GM20000 (cell line): Measurements from ENCODE around the gene SOCS1.

Experiments
- DNase-seq: peaks from one replicate; pipeline ENCODE4 v3.0.0; 2012; ENCODE audit warnings: low spot score
- TF ChIP-seq, protein P1 (sequence below): IDR thresholded peaks from 2 replicates; pipeline ENCODE4 v1.5.1; 2012; ENCODE audit warnings: mild to moderate bottlenecking, control low read depth; ENCODE audit errors: extremely low read depth, missing control alignments

The SOCS1 gene

GRCh38 chr16:11250786-11251524 lies 5.0 kb downstream of the SOCS1 start:
- DNase-seq = no peak
- TF ChIP-seq, protein P1, sequence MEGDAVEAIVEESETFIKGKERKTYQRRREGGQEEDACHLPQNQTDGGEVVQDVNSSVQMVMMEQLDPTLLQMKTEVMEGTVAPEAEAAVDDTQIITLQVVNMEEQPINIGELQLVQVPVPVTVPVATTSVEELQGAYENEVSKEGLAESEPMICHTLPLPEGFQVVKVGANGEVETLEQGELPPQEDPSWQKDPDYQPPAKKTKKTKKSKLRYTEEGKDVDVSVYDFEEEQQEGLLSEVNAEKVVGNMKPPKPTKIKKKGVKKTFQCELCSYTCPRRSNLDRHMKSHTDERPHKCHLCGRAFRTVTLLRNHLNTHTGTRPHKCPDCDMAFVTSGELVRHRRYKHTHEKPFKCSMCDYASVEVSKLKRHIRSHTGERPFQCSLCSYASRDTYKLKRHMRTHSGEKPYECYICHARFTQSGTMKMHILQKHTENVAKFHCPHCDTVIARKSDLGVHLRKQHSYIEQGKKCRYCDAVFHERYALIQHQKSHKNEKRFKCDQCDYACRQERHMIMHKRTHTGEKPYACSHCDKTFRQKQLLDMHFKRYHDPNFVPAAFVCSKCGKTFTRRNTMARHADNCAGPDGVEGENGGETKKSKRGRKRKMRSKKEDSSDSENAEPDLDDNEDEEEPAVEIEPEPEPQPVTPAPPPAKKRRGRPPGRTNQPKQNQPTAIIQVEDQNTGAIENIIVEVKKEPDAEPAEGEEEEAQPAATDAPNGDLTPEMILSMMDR = no peak

DNA sequence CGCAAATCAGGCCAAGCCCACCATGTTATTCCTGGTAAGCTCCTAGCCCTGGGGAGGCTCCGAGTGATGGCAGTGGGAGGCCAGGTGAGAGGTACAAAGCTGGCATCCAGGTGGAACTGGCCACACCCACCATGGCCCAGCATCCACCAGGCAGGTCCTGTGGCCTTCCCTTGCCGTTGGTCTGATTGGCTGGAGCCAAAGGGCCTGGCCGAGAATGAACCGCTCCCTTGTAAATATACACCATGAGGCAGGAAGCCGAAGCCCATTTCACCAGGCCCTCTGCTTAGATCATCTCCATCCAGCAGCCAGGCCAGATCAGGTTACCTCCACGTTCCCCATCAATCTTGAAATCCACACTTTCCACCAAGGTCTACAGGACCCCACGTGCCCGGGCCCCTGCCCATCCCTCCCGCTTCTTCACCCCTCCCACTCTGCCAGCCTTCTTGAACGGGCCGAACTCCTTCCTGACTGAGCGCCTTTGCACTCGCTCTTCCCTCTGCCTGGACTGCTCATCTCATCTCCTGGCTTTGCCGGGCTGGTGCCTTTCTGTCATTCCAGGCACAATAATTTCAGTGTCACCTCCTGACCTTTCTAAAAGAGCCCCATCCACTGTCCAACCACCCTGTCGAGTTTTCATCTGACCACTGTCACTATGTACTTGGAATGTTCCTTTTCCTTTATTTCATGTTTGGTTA lies 5.8 kb downstream of the SOCS1 start:
- no peak for DNase-seq
- TF ChIP-seq, protein P1 = no peak

- TF ChIP-seq, protein P1 = no peak
- no peak for DNase-seq
Observed at GRCh38 chr16:11249233-11250061, 6.6 kb downstream of the SOCS1 start.

- TF ChIP-seq, protein P1 = no peak
- no peak for DNase-seq
Observed at GRCh38 chr16:11248133-11248532, 7.9 kb downstream of the SOCS1 start.

GRCh38 chr16:11245988-11246387 lies 10.0 kb downstream of the SOCS1 start:
- TF ChIP-seq, protein P1 = no peak
- DNase-seq = no peak

DNA sequence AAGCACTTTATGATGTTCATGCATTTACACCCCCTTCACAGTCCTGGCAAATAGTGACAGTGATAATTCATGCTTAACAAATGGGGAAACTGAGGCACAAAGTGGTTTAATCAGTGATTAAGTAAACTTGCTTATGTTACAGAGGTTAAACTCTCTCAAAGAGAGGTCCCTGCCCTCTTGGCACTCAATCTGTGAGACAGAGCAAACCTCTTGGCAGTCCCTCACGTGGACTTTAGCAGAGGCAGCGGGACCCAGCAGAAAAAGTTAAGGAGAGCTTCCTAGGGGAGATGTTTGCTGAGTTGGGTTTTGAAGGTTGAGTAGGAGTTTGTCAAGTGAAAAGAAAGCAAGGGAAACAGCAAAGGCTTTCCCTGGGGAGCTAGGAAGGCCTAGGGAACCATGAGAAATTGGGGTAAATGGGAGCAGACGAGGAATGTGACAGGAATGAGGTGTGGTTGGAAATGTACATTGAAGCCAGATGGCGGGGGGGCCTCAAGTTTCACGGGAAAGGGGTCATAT lies 10.7 kb downstream of the SOCS1 start:
- TF ChIP-seq, protein P1 = no peak
- no peak for DNase-seq
